Measurements from ENCODE around the gene SNX30. TPM values are rescaled to one million over a fixed set of nuclear protein-coding genes. Genes with fewer than 3 reads are reported as not detected.

Gene SNX30
- total RNA-seq, 4 donors from 2014 or later: 12.8 to 16.1 (median 14.4) TPM

DNA sequence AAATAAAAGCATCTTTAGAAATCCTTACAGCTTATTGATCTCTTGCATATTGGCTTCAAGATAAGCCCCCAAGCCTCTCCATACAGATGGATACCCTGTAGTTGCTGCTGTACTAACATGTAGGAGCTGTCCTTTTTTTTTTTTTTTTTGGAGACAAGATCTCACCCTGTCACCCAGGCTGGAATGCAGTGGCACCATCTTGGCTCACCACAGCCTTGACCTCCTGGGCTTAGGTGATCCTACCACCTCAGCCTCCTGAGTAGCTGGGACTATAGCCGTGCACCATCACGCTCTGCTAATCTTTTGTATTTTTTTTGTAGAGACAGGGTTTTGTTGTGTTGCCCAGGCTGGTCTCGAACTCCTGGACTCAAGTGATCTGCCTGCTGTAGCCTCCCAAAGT lies 35.4 kb downstream of the SNX30 start:
- Histone ChIP-seq H3K27me3 (no peaks in the 10 kb centered on the region), H3K36me3 (no peaks in the 10 kb centered on the region), H3K4me3 (no peak overlapping the region), H3K27ac (no peak overlapping the region), H3K9me3 (no peaks in the 10 kb centered on the region), H3K4me1 (no peaks in the 10 kb centered on the region)
- TF ChIP-seq POLR2A (IDR thresholded peaks at IDR 0.05): no peak
- TF ChIP-seq EP300 (IDR thresholded peaks at IDR 0.05): no peak
- no peak for TF ChIP-seq CTCF (IDR thresholded peaks at IDR 0.05)
- TF ChIP-seq POLR2AphosphoS5 (IDR thresholded peaks at IDR 0.05): no peak
- DNase-seq (ENCODE audit: low spot score in 2 of 2): no peak
- WGBS: 100% methylated on average over 3 of the region's 3 CpGs

- 85% methylated on average over 9 of the region's 9 CpGs for WGBS
- Histone ChIP-seq H3K27ac (no peak overlapping the region), H3K36me3 (no peaks in the 10 kb centered on the region), H3K9me3 (no peaks in the 10 kb centered on the region), H3K4me1 (no peaks in the 10 kb centered on the region), H3K4me3 (no peak overlapping the region), H3K27me3 (no peaks in the 10 kb centered on the region)
- no peak for TF ChIP-seq POLR2A (IDR thresholded peaks at IDR 0.05)
- TF ChIP-seq POLR2AphosphoS5 (IDR thresholded peaks at IDR 0.05): no peak
- TF ChIP-seq EP300 (IDR thresholded peaks at IDR 0.05): no peak
- no peak for TF ChIP-seq CTCF (IDR thresholded peaks at IDR 0.05)
- no peak for DNase-seq (ENCODE audit: low spot score in 2 of 2)
These were observed 36.4 kb downstream of the SNX30 start for GRCh38 chr9:112786829-112787520.

GRCh38 chr9:112787978-112788377 lies 37.4 kb downstream of the SNX30 start:
- no peak for DNase-seq (ENCODE audit: low spot score in 2 of 2)
- no peaks in the 10 kb centered on the region for H3K27me3 ChIP-seq
- TF ChIP-seq POLR2A (IDR thresholded peaks at IDR 0.05) (no peak), CTCF (IDR thresholded peaks at IDR 0.05) (no peak), EP300 (IDR thresholded peaks at IDR 0.05) (no peak), POLR2AphosphoS5 (IDR thresholded peaks at IDR 0.05) (no peak)
- H3K9me3 ChIP-seq: no peaks in the 10 kb centered on the region
- no peaks in the 10 kb centered on the region for H3K4me1 ChIP-seq
- no peak overlapping the region for H3K27ac ChIP-seq
- WGBS: 98% methylated on average over 3 of the region's 3 CpGs
- no peak overlapping the region for H3K4me3 ChIP-seq
- H3K36me3 ChIP-seq: no peaks in the 10 kb centered on the region

DNA sequence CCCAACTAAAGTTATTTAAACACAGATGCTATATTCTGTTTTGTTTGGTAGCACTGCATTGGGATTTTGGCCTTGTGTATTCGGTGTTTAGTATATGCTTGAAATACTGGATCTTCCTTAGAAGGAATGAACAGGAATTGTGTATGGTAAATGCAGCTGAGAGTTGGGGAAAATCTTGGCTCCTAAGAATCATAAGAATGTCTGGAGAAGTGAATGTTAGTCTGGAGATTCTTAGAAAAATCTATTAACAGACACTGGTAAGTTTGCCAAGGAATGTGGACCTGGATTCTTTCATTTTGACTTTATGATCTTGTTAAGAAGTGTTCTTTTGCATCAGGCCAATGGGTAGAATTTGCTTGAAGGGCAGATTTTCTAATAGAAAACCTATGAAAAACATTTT lies 38.9 kb downstream of the SNX30 start:
- H3K27me3 ChIP-seq: no peaks in the 10 kb centered on the region
- H3K36me3 ChIP-seq: no peaks in the 10 kb centered on the region
- no peak overlapping the region for H3K4me3 ChIP-seq
- no peaks in the 10 kb centered on the region for H3K4me1 ChIP-seq
- no peak overlapping the region for H3K27ac ChIP-seq
- no peak for TF ChIP-seq CTCF (IDR thresholded peaks at IDR 0.05)
- no peak for TF ChIP-seq POLR2A (IDR thresholded peaks at IDR 0.05)
- no peak for TF ChIP-seq EP300 (IDR thresholded peaks at IDR 0.05)
- TF ChIP-seq POLR2AphosphoS5 (IDR thresholded peaks at IDR 0.05): no peak
- WGBS: 74% methylated on average over 1 of the region's 1 CpG
- DNase-seq (ENCODE audit: low spot score in 2 of 2): no peak
- H3K9me3 ChIP-seq: no peaks in the 10 kb centered on the region

DNA sequence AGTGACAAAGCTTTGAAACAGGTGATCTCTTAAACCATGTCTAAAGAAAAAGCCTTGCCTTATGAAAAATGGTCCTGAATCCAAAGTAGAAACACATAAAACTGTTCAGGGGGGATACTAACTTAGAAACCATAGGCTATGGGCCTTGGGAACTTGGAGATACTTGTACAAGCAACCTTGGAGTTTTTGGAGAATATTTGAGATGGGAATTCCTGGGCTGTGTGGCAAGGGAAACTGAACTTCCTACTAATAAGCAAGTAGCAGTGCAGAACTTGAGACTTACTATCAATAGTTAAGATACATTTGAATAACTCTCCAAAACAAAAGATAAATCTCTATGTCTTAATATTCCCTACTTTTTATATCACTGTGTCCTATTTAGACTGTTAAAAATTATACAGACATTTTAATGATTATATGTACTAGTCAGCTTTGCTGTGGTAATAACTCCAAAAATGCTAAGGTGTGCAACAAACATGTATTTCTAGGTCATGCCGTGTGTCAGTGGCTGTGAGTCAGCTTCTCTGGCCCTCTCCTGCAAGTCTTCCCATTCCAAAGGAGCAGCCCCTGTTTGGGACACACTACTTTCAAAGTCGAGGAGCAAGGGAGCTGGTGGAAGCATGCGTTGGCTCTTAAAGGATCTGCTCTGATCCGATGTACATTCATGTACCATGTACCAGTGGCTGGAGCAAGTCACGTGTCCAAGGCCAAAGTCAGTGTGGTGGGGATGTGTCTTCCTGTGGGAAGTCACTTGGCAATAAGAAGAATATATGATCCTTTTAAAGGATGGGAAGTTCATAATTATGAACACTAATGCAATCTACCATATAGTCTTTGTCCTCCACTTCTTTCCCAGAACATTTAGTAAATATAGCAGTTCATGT lies 39.6 kb downstream of the SNX30 start:
- H3K36me3 ChIP-seq: no peaks in the 10 kb centered on the region
- H3K9me3 ChIP-seq: no peaks in the 10 kb centered on the region
- H3K4me1 ChIP-seq: no peaks in the 10 kb centered on the region
- no peak overlapping the region for H3K4me3 ChIP-seq
- H3K27ac ChIP-seq: no peak overlapping the region
- no peak for DNase-seq (ENCODE audit: low spot score in 2 of 2)
- TF ChIP-seq EP300 (IDR thresholded peaks at IDR 0.05): no peak
- TF ChIP-seq POLR2AphosphoS5 (IDR thresholded peaks at IDR 0.05): no peak
- TF ChIP-seq CTCF (IDR thresholded peaks at IDR 0.05): no peak
- TF ChIP-seq POLR2A (IDR thresholded peaks at IDR 0.05): no peak
- 77% methylated on average over 5 of the region's 5 CpGs for WGBS
- no peaks in the 10 kb centered on the region for H3K27me3 ChIP-seq
